Stimulated activated CD4-positive, alpha-beta T cell treated with anti-CD3 and anti-CD28 coated beads, Interleukin-1b, Interleukin-23, amount 100 ng/mL, for 48 hours (primary cell): Measurements from ENCODE around the gene FTH1.
"Not testable (repeated sequence)": the region's sequence is repeated elsewhere in the genome, so short reads cannot be mapped to it uniquely, and the experiment has no call there.

Source experiments
- DNase-seq: peaks from one replicate; pipeline ENCODE4 v3.0.0-alpha.2; 2020

Gene FTH1

DNA sequence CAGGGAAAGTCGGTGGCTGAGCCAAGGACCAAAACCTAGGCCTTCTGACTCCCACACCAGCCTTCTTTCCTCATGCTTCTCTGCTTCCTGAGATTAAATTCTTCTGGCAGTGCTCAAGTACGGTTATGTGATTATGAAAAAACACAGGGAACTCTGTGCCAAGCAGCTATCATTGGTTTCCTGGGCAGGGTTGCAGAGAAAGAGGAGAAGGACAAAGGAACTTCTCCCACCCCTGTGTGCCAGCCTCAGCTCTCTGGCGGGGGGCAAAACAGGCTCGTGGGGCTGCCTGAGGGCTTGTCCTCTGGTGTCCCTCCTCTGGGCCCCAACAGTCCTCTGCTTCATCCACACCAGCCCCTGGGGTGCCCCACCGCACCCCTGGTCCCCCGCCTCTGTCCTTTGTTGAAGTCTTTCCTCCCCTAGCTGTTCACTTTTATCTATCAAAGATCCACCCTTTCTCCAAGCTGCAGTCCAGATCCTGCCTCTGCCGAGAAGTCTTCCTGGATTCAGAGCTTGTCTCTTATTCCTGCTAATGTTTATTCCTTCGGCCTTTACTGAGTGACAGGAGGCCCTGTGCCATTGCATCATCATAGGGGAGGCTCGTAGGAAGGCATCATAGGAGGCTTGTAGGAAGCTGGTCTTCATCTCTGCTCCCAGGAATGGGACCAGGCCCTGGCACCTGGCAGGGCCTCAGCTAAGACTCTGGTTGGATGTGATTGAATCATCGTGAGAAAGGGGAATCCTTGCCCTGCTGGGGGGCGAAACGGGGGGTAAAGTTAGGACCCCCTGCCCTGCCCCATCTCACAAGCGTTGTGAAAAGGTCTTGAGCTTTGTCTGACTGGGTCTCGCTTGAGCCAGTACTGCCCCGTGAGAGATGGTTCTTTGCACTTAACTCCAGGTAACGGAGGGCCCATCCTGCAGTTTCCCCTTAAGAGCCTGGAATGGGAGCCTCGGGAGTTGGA, 11.5 kb upstream of the FTH1 start:
- DNase-seq, result no peak

GRCh38 chr11:61976813-61977475, 9.5 kb upstream of the FTH1 start:
- no peak for DNase-seq

- no peak for DNase-seq
Measured at GRCh38 chr11:61976420-61976800, 9.0 kb upstream of the FTH1 start.

- DNase-seq, result no peak
Measured at GRCh38 chr11:61975638-61976419, 8.4 kb upstream of the FTH1 start.

DNA sequence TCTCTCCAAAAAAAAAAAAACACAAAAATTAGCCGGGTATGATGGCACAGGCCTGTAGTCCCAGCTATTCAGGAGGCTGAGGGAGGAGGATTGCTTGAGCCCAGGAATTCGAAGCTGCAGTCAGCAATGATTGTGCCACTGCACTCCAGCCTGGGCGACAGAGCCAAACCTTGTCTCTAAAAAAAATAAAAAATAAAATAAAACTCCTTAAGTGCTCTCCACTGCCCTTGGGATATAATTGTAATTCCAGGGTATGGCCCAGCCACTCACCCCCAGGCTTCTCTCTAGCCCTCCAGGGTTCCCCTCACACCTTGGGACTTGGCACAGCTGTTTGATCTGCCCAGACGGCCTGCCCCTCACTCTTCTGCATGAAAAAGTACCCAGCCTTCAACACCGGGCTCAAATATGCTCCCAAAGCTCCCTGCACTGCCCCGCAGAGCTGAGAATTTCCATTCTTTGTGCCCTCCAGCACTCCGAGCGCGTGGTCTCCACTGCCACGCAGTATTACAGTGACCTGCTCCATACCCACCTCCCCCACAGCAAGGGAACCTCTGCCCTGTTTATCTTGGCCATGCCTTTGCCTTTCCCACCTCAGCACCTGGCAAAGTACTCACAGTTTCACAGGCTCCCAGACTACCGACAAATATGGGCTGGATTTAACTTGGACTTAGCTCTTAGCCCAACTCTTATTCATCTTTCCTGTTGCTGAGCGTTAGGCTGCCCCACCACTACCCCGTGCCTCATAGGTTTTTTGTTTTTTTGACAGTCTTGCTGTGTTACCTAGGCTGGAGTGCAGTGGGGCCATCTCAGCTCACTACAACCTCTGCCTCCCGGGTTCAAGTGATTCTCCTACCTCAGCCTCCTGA, 7.6 kb upstream of the FTH1 start:
- no peak for DNase-seq

DNA sequence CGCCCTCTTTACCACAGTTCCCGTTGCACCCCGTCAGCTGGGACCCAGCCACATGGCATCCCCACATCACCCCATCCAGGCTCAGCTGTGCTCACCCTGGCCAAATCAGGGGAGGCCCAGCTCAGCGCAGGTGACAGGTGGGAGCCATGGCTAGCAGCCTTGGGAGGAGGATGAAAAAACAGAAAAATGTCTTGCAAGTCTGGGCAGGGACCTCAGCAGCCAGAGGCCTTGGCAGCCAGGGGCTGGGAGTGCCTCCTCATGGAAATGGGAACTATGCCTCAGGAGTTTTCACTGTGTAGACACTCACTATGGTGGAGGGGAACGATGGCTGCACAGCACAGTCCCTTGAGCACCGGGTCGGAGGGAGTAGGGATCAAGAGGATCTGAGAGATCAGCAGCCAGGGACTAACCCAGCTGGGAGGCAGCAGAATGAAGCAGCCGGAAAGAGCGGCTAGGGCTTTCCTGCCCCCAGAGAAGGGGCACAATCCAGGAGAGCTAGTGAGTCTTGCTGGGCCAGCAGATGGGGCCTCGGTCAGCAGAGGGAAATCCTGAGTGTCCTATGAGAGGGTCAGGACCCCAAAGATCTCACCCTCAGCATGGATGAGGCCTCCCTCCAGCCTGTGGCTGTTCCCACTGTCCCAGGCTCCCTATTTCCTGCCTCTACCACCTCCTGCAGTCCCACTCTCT, 6.2 kb upstream of the FTH1 start:
- DNase-seq, result no peak

DNA sequence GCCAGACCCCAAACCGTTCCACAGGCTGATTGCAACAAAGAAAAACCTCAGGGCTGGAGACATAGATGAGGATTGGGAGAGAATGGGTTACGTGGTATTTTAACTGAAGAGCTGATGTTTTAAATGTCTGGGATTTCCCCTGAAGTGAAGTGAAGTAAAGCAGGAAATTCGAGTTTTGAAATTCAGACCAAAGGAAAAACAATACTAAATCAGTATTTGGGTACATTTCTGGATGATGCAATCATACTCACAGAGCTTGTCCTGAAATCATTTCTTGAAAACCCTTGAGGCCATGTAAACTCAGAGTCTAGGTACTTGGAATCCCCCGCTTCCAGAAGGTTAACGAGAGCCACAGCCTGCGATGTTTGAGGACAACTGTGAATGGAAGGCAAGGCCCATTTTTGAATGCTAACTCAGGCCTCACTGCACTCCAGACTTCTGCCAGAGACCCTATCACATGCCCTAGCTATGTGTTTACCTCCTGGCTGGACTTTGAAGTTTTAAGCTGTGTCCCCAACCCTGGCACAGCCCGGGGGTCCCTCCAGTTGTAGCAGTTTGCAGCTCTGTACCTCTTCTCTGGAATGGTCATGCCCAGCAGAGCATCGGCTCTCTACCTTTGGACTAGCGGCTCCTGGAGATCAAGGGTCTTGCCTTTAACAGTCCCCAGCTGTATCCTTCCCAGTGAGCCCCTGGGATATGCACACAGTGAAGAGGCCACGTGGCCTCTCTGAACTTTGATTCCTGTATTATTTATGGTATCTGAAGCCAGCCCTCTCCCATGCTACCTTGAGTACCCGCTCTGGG, 5.4 kb upstream of the FTH1 start:
- DNase-seq, result no peak

DNA sequence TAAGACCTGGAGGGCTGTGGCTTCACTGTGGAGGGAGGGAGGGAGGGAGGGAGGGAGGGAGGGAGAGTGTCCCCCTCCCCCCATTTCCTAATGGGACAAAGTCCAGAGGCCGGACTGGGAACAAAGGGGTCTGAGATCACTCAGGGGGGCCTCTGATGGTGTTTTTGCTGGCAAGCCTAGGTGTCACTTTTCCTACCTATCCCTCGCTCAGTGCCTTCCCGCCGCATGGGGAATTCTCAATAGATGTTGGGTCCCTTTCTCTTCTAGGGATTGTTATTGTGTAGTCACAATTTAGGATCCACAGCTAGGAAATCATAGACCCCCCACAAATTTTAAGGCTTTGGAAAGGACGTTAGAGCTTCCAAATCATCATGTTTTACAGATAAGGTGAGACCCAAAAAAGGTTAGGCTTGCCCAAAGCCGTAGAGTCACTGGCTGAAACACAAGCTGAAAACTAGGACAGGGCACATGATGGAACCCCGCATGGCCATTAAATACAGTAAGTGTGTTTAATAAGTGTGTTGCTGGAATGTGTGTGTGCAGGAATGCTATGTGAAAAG, 4.8 kb upstream of the FTH1 start:
- no peak for DNase-seq

- DNase-seq, result peak; percentile 66
Measured at GRCh38 chr11:61971248-61972111, 4.0 kb upstream of the FTH1 start.

GRCh38 chr11:61969838-61970662, 2.6 kb upstream of the FTH1 start:
- no peak for DNase-seq

DNA sequence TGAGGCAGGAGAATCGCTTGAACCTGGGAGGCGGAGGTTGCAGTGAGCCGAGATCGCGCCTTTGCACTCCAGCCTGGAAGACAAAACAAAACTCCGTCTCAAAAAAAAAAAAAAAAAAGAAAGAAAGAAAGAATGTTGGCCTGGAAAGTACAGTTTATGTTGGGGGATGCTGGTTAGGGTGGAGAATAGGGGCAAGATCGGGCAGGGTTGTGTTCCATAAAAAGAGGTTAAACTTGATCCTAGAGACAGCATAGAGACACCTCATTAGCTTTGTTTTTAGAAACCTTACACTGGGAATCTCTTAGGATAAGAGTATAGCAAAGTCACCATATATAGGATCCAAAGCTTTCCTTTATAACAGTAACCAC, 1.9 kb upstream of the FTH1 start:
- DNase-seq, result no peak

DNA sequence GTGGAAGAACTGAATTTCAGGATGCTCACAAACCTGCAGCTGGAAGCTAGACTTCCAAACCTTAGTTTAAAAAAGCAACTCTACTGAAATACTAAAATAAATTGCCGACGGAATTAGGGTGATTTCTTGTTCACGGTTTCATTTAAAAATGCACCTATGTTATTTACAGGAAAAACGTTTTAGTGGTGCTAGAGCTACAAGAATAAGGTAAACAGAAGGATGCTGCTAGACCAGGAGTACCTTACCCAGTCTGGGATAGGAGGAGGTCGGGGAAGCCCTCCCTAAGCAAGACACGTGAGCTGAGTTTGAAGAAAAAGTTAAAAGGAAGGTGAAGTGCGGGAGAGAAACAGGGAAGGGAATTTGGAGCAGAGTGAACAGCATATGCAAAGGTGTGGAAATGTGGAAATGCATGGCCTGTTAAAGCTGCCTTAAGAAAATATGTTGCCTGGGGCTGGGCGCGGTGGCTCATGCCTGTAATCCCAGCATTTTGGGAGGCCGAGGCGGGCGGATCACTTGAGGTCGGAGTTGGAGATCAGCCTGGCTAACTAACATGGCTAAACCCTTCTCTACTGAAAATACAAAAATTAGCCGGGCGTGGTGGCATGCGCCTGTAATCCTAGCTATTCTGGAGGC, 1.4 kb upstream of the FTH1 start:
- no peak for DNase-seq

DNA sequence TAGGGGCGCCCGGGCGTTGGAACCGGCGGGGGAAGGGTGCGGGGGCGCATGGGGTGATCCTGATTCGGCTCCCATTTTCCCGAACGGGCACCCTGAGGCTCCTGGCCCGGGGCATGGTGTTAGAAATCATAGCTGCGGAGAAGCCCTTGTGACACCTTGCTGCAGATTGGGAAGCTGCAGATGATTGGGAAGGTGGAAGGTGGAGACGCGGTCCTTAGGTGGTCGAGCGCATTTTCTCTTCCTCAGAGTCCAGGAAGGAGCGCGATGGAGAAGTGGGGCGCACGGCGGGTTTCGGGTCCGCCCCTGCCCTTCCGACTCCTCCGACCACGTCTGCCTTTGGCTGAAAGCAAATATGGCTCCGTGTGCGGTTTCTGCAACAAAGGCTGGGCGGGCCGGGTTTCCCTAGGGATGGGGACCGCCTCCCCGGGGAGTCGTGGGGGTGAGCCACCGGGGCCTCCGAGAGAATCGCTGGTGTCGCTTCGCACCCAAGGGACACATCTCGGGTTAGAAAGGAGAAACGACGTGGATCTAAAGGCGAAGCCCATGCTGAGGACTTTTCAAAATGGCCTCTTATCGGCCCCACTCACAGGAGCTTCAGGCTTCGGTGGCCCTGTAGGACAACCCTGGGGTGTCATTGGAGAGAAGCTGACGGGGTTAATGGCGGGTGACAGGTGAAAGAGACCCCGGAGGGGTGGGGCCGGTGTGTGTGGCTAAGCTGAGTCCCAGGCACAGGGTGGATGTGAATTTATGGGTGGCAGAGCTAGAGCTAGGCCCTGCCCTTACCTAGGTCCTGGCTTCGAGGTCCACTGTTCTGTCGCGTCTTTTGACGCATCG, 707 bp upstream of the FTH1 start:
- peak; percentile 39 for DNase-seq

- DNase-seq, result peak; percentile 20
Measured at GRCh38 chr11:61966734-61967115, 709 bp downstream of the FTH1 start.

- DNase-seq, result not testable (repeated sequence)
Measured at GRCh38 chr11:61964666-61965271, 2.7 kb downstream of the FTH1 start.

DNA sequence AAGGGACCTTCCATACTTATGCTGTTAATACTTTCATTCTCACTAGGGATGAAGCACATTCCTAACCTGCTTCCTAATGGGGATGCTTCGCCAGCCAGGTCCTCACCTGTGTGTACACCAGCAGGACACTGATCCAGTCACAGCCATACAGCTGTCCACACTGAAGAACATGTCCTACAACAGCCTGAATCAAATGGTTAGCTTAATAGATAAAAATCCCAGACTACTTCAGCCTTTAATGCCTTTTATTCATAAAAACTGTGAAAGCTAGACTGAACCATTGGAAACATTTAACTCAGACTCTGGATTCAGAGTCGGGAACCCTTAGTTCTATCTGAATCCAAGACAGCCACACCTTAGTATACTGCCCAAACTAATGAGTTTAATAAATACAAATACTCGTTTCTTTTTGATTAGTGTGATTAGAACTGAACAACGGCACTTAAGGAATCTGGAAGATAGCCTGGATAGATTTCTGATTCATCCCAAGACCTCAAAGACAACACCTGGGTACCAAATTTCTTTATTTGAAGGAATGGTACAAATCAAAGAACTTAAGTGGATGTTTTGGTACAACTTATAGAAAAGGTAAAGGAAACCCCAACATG, 3.3 kb downstream of the FTH1 start:
- no peak for DNase-seq
